Pulmonary artery endothelial cell (primary cell): ENCODE measurements around the gene AMD1. TPM values are rescaled to one million over a fixed set of nuclear protein-coding genes. Genes with fewer than 3 reads are reported as not detected.
A peak's percentile ranks its signal among the peaks of the same experiment; 100 is the strongest.

Experiments
- DNase-seq: peaks from one replicate; pipeline ENCODE4 v3.0.0-alpha.2; 2011; ENCODE audit warnings: low read depth, low spot score
- total RNA-seq: library from RNA; depleted of rRNA; stranded (reverse); fragments of >200 nt; gene quantifications from 2 replicates; pipeline ENCODE4 v1.2.3, GENCODE V29; 2014

The AMD1 gene
- total RNA-seq, 1 donor from 2014 or later, result 70.8 TPM

GRCh38 chr6:110938171-110938570 lies 63.6 kb downstream of the AMD1 start:
- DNase-seq, result no peak

- peak; percentile 20 for DNase-seq
Measured at GRCh38 chr6:110939429-110940200, 65.0 kb downstream of the AMD1 start.

GRCh38 chr6:110944681-110945151 lies 70.1 kb downstream of the AMD1 start:
- DNase-seq, result no peak

Other genes starting within 250 kb of the AMD1 start
- gene CDK19, start 59.3 kb upstream of the AMD1 start, total RNA-seq, result 4.7 and 5.1 TPM in 2 replicates
- gene GTF3C6, start 83.9 kb downstream of the AMD1 start, total RNA-seq, result 51.4 and 84.6 TPM in 2 replicates
- gene RPF2, start 107.3 kb downstream of the AMD1 start, total RNA-seq, result 13.5 and 22.8 TPM in 2 replicates
- gene SLC16A10, start 212.7 kb downstream of the AMD1 start, total RNA-seq, result not detected in 2 replicates